COLO668 (cell line): ENCODE results near the gene STAM2.
"Not testable (repeated sequence)": the region's sequence is repeated elsewhere in the genome, so short reads cannot be mapped to it uniquely, and the experiment has no call there.

Source experiments
- DNase-seq: peaks from one replicate; lab custom pipeline; 2025; ENCODE audit not compliant: unreplicated experiment; lab: John Stamatoyannopoulos, UW

STAM2 gene

DNA sequence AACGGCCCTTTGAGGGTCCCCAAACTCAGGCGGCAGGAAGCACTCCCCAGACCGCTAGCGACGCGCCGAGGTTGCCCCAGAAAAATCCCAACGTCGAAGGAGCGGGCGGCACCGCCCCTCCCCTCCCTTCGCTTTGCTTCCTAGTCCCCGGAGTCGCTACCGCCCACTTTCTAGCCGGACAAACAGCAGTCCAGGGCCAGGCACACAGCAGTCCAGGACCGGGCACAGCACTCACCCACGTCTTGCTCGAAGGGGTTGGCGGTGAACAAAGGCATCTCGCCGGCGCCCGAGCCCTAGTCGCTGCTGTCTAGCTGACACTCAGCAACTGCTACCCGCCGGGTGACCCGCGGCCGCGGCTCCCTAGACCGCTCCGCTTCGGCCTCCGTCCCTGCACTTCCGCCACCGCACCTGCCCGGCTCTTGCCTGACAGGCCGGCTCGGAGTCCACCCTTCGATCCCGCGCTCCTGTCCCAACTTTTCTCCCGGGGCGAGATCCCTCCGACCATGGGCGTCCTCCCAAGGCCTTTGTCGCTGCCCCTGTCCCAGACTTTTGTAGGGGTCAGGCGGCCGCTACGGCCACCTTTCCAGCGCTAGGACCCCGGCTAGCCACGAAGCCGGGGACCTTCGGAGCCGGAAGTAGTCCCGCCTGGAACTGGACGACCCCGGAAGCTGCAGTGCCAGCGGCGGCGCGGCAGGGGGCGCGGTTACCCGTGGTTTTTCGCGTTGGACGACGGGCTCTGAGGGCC, at the start of gene STAM2:
STAM2 (minus strand) TSS at position 396 of the 745 bp plus-strand sequence; CDS start at position 275, 121 bp downstream.
- peak; percentile 89 for DNase-seq

DNA sequence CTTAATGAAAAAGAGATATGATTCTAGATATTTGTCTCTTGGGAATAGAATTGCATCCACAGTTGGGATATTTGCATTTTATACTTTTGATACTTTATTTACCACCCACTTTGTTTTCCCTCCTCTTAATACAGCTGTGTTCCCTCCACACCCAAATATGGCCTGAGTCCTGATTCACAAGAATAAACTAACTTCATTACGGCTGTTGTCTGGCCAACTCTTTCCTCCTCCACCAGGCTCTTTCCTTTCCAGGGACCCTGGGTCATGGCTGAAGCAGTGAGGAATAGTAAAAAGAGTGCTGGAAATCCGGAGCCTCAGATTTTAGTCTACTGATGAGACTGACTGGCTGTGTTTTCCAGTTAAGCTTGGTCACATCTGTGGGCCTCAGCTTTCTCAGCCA, 48.4 kb upstream of the STAM2 start:
- no peak for DNase-seq

DNA sequence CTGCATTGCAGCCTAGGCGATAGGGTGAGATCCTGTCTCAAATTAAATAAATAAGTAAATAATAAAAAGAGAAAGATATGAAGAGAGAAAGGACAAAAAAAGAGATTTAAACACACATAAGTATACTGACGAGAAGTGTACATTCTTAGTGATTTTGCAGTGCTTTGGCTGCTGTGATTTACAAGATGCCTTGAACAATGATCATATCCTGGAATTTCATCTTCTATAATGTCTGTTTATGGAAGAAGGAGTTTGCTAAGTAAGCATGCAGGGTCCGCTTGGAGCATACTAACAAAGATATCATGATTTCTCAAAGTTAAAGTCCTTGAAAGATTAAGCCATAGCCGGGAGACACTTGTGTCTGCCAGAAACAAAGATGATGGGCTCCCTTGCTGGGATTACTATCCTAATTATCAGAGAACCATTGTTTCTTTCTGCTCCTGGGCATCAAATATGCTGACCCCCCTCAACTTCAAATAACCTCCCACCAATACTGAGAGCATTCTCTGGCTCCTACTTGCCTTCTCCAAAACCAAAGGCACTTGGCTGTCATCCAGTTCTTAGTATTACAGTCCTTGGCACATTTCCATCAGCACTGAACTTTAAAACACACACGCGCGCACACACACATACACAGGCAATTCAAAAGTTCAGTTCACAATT, 47.5 kb upstream of the STAM2 start:
- no peak for DNase-seq

DNA sequence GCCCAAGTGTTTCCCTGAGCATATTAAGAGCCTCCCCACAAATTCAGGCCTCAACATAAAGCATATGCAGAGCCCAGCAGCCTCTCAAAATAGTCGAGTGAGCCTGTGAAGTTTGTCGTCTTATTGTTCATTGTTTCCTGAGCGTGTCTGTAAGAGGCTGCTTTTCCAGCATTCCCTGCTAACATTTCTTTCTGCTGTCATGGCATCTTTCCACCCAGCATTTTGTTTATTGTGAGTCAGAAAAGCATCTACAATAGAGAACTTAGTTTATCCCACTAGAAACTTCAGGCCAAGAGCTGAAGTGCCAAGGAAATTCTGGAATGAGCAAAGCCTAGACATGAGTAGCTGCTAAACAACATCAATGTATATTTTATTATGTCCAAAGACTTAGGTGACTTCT, 46.3 kb upstream of the STAM2 start:
- no peak for DNase-seq

DNA sequence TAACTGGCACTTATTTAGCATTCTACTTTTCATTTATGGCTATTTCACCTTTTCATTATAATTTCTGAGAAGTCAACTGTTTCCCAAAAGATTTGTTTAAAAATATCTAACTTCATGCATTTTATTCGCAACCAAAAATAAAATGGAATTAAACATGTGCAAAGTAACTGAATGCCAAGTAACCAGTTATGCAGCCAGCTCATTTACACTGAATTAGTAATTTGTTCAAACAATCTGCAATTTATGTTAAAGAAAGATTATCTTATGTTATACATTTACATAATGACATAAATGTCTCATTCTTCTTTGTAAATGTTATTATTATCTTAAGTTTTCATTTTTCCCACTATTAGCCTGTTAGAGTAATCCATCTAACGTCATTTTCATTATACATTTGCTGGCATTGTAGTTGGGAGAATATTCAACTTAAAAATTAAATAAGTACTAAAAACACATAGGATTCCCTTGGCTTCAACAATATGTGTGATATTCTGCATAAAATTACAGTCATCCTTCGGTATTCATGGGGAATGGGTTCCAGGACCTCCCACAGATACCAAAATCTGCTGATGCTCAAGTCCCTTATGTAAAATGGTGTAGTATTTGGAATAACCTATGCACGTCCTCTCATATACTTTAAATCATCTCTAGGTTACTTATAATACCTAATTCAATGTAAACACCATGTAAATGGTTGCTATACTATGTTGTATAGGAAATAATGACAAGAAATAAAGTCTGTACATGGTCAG, 43.7 kb upstream of the STAM2 start:
- DNase-seq, result no peak

DNA sequence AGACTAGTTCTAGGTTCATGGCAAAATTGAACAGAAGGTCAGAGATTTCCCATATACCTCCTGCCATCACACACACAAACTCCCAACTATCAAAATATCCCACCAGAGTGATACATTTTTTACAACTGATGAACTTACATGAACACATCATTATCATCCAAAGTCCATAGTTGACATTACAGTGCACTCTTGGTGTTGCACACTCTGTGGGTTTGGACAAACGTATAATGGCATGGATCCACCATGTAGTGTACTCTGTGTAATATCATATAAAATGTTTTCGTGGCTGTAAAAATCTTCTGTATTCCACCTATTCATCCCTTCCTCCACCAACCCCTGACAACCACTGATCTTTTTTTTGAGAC, 25.9 kb upstream of the STAM2 start:
- no peak for DNase-seq

DNA sequence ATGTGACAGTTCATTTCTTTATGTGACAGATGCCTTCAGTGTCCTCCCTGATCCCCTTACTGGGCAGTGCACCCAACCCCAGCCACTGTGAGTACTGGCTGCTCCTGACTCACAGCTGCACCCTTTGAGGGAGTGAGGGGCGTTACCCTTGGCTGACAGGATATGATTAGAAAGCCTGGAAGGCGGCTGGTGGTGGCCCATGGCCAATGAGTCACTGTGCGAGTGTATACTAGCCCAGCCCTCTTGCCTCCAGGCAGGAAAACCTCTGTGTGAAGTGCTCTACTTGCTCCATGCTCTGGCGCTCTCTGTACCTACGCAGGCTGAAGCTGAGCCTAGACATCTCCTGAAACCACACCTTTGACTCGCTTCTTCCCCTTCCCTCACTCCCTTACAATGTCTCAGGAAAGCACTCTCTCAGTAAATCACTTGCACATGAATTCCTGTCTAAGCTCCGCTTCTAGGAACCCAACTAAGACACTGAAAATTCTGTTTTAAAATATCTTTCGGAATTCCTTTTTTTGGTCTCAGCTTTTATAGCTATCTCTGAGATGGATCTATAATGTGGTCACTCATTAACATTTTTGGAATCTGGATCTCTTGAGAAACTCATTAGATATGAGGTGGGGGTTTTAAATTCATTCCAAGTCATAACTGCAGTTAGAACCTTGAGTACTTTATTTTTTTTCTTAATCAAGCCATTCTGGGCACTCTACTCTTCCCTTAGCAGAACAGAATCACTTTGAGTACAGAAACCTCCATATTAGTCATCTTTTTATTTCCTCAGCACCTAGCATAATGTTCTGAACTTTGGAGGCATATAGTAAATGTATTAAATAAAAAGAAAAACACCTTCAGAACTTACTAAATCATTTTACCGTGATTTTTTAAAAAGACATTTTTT, 25.3 kb upstream of the STAM2 start:
- peak; percentile 24 for DNase-seq

DNA sequence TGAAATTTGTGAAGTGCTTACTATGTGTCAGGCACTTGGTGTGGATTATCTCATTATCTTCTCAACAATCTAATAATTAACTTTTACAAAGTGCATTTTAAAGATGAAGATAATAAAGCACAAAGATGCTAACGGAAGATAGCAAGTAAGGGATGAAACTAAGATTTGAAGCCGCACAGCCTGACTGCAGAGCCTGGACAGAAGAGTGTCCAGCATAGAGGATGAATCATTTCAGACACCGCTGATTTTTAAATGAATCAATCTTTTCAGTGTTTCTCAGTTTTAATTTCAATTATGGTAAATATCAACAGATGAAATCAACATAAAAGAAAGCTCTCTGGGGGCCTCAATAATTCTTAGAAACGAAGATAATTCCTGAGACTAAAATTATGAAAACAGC, 24.5 kb upstream of the STAM2 start:
- DNase-seq, result no peak

DNA sequence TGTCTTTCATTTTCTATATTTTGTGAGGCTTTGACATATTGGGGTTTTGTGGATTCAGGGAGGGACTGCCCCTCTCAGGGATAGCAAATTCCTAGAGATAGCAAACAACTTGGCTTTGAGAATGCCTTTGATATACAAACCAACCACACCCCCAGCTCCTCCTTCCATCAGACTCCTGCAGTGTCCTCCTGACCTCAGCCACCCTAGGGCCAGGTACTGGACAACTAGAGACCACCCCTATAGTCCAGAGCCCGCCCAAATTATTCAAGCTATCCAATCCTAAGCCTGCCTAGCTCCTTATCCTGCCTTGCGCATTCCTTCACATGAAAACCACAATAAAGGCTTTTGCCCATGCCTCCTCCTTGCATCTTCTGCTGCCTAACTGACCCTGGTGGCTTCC, 22.9 kb upstream of the STAM2 start:
- DNase-seq, result no peak

DNA sequence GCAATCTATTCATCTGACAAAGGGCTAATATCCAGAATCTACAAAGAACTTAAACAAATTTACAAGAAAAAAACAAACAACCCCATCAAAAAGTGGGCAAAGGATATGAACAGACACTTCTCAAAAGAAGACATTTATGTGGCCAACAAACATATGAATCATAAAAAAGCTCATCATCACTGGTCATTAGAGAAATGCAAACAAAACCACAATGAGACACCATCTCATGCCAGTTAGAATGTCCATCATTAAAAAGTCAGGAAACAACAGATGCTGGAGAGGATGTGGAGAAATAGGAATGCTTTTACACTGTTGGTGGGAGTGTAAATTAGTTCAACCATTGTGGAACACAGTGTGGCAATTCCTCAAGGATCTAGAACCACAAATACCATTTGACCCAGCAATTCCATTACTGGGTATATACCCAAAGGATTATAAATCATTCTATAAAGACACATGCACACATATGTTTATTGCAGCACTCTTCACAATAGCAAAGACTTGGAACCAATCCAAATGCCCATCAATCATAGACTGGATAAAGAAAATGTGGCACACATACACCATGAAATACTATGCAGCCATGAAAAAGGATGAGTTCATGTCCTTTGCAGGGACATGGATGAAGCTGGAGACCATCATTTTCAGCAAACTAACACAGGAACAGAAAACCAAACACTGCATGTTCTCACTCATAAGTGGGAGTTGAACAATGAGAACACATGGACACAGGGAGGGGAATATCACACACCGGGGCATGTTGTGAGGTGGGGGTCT, 22.1 kb upstream of the STAM2 start:
- DNase-seq, result not testable (repeated sequence)

DNA sequence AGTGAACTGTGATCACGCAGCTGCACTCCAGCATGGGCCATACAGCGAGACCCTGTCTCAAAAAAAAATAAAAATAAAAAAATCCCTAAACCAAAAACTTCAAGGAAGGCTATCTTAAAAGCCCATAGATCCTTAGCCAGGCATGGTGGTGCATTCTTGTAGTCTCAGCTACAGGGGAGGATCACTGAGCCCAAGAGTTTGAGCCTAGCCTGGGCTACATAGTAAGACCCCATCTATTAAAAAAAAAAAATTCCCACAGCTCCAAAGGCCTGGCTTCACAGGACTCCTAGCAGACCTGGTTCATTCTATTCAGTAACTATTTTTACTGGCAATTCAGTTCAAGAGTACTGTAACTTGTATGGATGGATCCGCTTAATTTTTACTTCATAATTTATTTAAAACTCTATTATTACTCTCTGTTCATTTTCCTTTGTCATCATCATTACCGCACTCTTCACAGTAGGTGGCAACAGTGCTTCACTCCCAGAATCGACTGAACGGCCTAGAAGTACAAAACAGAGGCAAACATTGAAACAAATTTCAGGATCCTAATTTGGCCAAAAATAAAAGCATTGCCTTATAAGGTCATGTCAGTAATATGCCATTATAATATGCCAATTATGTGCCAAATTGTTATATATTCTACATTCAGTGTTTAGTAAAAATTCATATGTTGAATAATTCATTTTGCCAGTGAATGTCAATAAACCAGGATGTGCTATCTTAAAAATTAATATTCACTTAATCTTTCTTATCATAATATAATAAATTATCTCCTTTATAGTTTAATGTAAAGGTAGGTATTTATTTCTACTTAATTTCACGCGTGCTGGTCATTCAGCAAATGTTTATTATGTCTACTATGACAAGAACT, 14.3 kb upstream of the STAM2 start:
- DNase-seq, result peak; percentile 20

DNA sequence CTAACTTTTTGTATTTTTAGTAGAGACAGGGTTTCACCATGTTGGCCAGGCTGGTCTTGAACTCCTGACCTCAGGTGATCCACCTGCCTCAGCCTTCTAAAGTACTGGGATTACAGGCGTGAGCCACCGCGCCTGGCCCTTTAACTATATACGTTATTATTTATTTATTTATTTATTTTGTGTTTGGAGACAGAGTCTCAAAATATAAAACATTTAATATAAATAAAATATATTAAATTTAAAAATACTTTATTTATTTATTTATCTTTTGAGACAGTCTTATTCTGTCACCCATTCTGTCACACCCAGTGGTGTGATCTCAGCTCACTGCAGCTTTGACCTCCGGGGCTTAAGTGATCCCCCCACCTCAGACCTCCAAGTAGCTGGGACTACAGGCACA, 11.2 kb upstream of the STAM2 start:
- DNase-seq, result not testable (repeated sequence)

DNA sequence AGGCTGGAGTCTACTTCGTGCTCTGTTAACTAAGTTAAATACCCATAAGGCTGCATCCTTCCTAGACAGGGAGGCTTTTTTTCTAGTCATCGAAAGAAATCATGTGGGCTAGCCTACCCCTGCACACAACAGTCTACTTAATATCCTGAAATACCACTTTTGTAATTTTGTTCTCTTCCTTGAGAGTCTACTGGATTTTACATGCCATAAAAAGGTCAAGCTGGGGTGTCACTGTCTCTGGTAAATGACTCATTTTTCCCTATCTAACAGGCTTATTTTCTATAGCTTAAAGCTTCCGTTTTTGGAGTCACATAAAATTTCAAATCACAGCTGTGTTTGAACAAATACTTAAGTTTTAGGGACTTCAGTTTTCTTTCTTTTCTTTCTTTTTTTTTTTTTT, 10.7 kb upstream of the STAM2 start:
- no peak for DNase-seq

DNA sequence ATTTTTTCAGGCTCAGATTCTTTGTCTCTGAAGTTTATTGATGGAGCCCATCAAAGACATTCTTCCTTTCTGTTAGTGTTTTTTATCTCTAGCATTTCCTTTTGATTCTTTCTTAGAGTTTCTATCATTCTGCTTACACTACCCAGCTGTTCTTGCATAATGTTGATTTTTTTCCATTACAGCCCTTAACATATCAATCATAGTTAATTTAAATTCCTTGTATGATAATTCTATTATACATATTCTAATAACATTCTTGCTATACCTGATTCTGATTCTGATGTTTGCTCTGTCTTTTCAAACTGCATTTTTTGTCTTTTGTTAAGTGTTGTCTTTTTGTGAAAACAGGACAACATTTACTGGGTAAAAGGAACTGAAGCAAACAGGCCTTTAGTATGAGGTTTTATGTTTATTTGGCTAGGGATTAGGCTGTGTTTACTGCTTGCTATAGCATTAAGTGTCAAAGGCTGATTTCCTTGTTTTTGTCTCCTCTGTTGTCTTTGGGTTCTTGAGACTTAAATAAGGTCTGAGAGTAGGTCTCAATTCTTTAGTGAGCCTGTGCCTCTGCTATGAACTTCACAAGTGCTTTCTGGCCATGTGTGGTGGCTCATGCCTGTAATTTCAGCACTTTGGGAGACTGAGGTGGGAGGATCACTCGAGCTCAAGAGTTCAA, 8.0 kb upstream of the STAM2 start:
- no peak for DNase-seq

DNA sequence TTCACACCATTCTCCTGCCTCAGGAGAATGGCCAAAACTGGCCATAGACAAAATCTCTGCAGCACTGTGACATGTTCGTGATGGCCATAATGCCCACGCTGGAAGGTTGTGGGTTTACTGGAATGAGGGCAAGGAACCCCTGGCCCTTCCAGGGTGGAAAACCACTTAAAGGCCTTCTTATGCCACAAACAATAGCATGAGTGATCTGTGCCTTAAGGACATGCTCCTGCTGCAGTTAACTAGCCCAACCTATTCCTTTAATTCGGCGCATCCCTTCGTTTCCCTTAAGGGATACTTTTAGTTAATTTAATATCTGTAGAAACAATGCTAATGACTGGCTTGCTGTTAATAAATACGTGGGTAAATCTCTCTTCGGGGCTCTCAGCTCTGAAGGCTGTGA, 2.1 kb upstream of the STAM2 start:
- DNase-seq, result not testable (repeated sequence)

DNA sequence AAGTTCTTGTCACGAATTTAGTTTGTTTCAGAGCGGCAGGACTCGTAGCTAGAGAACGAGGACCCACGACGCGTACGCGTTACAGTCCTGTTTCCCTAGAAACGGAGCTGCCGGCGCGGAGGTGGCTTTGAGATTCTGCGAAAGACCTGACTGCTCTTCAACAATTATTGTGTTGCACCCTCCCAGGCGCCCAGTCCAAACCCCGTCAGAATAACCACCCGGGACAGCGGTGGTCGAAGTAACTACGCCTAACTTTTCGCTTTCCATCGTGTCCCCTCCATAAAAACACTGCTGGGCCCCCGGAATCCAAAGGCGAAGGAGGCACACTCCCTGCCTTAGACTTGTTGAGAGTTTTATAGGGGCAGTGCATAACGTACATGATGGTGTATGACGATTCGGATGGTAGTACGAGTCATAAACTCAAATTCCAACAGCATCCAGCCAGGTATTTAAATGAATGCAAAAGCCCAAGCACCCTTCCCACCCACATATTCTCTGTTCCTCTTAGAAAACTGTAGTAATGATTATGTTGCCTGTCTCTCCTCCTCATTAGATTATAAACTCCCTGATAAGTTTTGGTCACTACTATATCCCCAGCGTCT, 651 bp upstream of the STAM2 start:
- DNase-seq, result no peak

DNA sequence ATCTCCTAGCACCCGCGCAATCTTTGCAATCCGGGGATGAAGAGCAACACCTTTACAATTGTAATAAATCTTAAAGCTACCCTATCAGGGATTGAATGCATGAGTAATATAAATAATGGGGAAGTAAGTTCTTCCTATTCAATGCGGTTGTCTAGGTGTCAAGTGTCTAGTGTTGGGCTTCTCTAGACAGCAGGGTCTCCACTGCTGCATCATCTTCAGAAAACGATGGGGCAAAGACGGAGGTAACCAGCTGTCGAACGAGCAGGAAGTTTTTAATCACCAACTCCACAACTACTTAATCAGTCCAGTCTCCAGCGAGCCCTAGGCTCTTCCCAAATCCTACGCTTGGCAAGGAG, 573 bp downstream of the STAM2 start:
- DNase-seq, result no peak

DNA sequence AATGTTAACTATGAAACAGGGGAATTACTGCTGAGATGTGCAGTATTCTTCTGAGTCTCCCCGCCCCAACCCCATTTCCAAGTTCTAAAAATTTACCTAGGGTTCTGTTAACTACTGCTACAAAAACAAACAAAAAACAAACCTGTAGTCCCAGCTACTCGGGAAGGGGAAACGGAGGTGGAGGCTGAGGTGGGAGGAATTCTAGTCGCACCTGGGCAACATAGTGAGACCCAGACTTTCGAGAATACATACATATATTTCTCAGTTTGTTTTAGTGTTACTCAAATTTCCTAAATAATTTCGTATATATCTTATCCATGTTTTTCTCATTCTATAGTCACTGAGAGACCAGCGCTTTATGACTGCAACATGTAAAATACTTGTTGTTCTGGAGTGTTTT, 989 bp downstream of the STAM2 start:
- no peak for DNase-seq

DNA sequence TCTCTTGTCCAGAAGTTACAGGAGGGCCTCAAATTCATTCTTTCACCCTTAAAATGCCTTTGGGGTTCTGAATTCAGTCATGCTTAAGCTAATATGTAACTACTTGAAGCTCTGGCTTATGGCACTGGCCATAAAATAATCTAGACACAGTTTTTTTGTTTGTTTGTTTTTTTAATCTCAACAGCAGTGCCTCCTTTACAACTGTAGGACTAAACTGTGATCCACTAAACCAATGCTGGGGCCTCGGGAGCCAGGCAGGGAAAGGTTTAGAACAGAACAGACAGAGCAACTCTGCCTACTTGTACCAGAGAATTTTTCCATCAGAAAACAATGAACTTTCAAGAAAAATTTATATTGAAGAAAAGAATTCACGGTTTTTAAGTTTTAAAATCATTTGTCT, 1.7 kb downstream of the STAM2 start:
- DNase-seq, result no peak
